B cell (primary cell): Measurements from ENCODE around the gene NRP1. TPM values are rescaled to one million over a fixed set of nuclear protein-coding genes. Genes with fewer than 3 reads are reported as not detected.

Experiments
- ATAC-seq: fragments of 200-7000 bp; cut with Tn5 transposase; one replicate; pipeline ENCODE4 v1.10.0; 2021; ENCODE audit warnings: low read depth, mild to moderate bottlenecking, moderate number of reproducible peaks, moderate library complexity
- CTCF ChIA-PET: fragments of 350-600 bp; sonication (Branson Sonifier 250); formaldehyde crosslinking; loops from one replicate; lab custom pipeline; 2021; ENCODE audit warnings: antibody characterized with exemption, inconsistent platforms; lab: Charles Lee
- POLR2A ChIA-PET: fragments of 350-600 bp; sonication (Branson Sonifier 250); formaldehyde crosslinking; loops from one replicate; lab custom pipeline; 2021; ENCODE audit warnings: antibody characterized with exemption; lab: Charles Lee
- DNase-seq: peaks from one replicate; pipeline ENCODE4 v3.0.0; 2013
- H2AFZ ChIP-seq: 2 replicates; pipeline ENCODE4 v1.6.1; 2012; ENCODE audit warnings: mild to moderate bottlenecking, low read depth, low read length; ENCODE audit not compliant: insufficient read depth, poor library complexity, severe bottlenecking
- H3K27ac ChIP-seq, 2 donors: 1 replicate in 1 of 2; 2 replicates in 1 of 2; pipeline ENCODE4 v1.5.1; 2012 to 2013; ENCODE audit warnings: low read length in 2 of 2, mild to moderate bottlenecking in 2 of 2, moderate library complexity in 1 of 2
- H3K27me3 ChIP-seq, 4 experiments: fragments of 200-600 bp in 1 of 4; sonication (generic) in 1 of 4; replicated peaks in 1 of 4; 1 replicate in 2 of 4; 2 replicates in 2 of 4; pipeline versions ENCODE4 v1.6.1 to v1.7.0; 2013 to 2016; ENCODE audit warnings: low read length in 3 of 4, mild to moderate bottlenecking in 2 of 4, mixed read lengths in 1 of 4, moderate library complexity in 1 of 4; ENCODE audit not compliant: insufficient read depth in 4 of 4, control insufficient read depth in 3 of 4; ENCODE audit errors: control extremely low read depth in 1 of 4
- H3K36me3 ChIP-seq, 2 experiments: replicated peaks in 1 of 2; 1 replicate in 1 of 2; 2 replicates in 1 of 2; pipeline versions ENCODE4 v1.6.1 to v1.7.1; 2013; ENCODE audit warnings: low read length in 1 of 2; ENCODE audit not compliant: insufficient read depth in 2 of 2, control insufficient read depth in 1 of 2; ENCODE audit errors: control extremely low read depth in 1 of 2, extremely low read depth in 1 of 2
- H3K4me1 ChIP-seq, 2 donors: fragments of 200-600 bp in 1 of 2; sonication (generic) in 1 of 2; 1 replicate in 1 of 2; 2 replicates in 1 of 2; pipeline versions ENCODE4 v1.5.1 to v1.6.1; 2013 to 2017; ENCODE audit warnings: low read length in 2 of 2; ENCODE audit not compliant: control insufficient read depth in 2 of 2, insufficient read depth in 2 of 2
- H3K4me2 ChIP-seq: replicated peaks from 2 replicates; pipeline ENCODE3; 2012; ENCODE audit warnings: mild to moderate bottlenecking, low read depth, low read length; ENCODE audit not compliant: poor library complexity, severe bottlenecking
- H3K4me3 ChIP-seq, 5 experiments: fragments of 200-600 bp in 1 of 5; sonication (generic) in 1 of 5; 1 replicate in 3 of 5; 2 replicates in 2 of 5; pipeline versions ENCODE4 v1.5.1 to v1.7.0; 2011 to 2016; ENCODE audit warnings: low read length in 4 of 5, mild to moderate bottlenecking in 4 of 5, low read depth in 2 of 5, control low read depth in 1 of 5, moderate library complexity in 1 of 5; ENCODE audit not compliant: insufficient read depth in 1 of 5; ENCODE audit errors: control extremely low read depth in 1 of 5, extremely low read depth in 1 of 5
- H3K79me2 ChIP-seq: fragments of 200-600 bp; sonication (generic); one replicate; pipeline ENCODE4 v1.6.0; 2016; ENCODE audit warnings: low read length; ENCODE audit not compliant: control insufficient read depth, insufficient read depth
- H3K9ac ChIP-seq: fragments of 200-600 bp; sonication (generic); 2 replicates; pipeline ENCODE4 v1.6.1; 2017; ENCODE audit warnings: mild to moderate bottlenecking, low read length, moderate library complexity
- H3K9me3 ChIP-seq, 3 donors: one replicate each; pipeline versions ENCODE4 v1.6.1 to v1.7.1; 2013; ENCODE audit warnings: low read length in 2 of 3; ENCODE audit not compliant: control insufficient read depth in 2 of 3, insufficient read depth in 1 of 3; ENCODE audit errors: control extremely low read depth in 1 of 3
- H4K20me1 ChIP-seq: 2 replicates; pipeline ENCODE4 v1.6.0; 2012; ENCODE audit warnings: mild to moderate bottlenecking, low read length; ENCODE audit not compliant: insufficient read depth, control insufficient read depth, poor library complexity, severe bottlenecking
- H3K27ac Mint-ChIP-seq: one replicate; pipeline ENCODE4 v1.8.0; 2021; ENCODE audit warnings: mixed read lengths
- H3K27me3 Mint-ChIP-seq: one replicate; pipeline ENCODE4 v1.8.0; 2021; ENCODE audit warnings: mixed read lengths
- H3K4me1 Mint-ChIP-seq: one replicate; pipeline ENCODE4 v1.8.0; 2021; ENCODE audit warnings: mixed read lengths
- H3K4me3 Mint-ChIP-seq: one replicate; pipeline ENCODE4 v1.8.0; 2021; ENCODE audit warnings: mixed read lengths
- H3K9me3 Mint-ChIP-seq: one replicate; pipeline ENCODE4 v1.8.0; 2022; ENCODE audit warnings: mixed read lengths; ENCODE audit not compliant: insufficient read depth
- CTCF ChIP-seq: fragments of 200-600 bp; IDR thresholded peaks from one replicate; pipeline ENCODE4 v1.8.0; 2022; ENCODE audit warnings: antibody characterized with exemption, mild to moderate bottlenecking
- EZH2 ChIP-seq: IDR thresholded peaks from 2 replicates; pipeline ENCODE4 v1.6.1; 2012; ENCODE audit warnings: borderline replicate concordance, low read depth, mild to moderate bottlenecking, moderate library complexity, low read length; ENCODE audit not compliant: insufficient read depth, poor library complexity, severe bottlenecking
- WGBS: methylation state at CpG from one replicate; pipeline ENCODE4 v1.1.5; 2013; ENCODE audit warnings: missing lambda C conversion rate; ENCODE audit not compliant: insufficient coverage; 5-methylcytosine and 5-hydroxymethylcytosine counted together
- intact Hi-C: fragments of 100-400 bp; cut with micrococcal nuclease; formaldehyde crosslinking; loops from one replicate; pipeline ENCODE4 v1.10.0; 2022
- polyA plus RNA-seq: library from polyadenylated mRNA; depleted of rRNA; stranded (reverse); fragments of >200 nt; gene quantifications from 2 replicates; pipeline ENCODE4 v1.2.3, GENCODE V29; 2012
- total RNA-seq, 2 donors: library from RNA; stranded (reverse); fragments of 120-200 nt in 1 of 2; gene quantifications; 1 replicate in 1 of 2; 2 replicates in 1 of 2; pipeline versions ENCODE4 v1.2.3 to v1.2.4, GENCODE V29; 2013 to 2022

Gene NRP1
- total and polyA plus RNA-seq, 2 donors (not counting 1 experiment from before 2014, with no cell fraction given): 0.34 TPM; not detected in 1

GRCh38 chr10:33254556-33255160, 79.8 kb downstream of the NRP1 start:
- intact Hi-C loops: no loop called here
- H3K27ac ChIP-seq: no peak overlapping the region
- H3K4me1 ChIP-seq: no peaks in the 10 kb centered on the region
- ATAC-seq (no peak), DNase-seq (no peak)
- peaks cover 2% of the 10 kb centered on the region for H3K9me3 Mint-ChIP-seq
- CTCF ChIA-PET: no interaction called here
- no peak overlapping the region for H2AFZ ChIP-seq
- no peak overlapping the region for H3K4me3 ChIP-seq
- no peak overlapping the region for H3K27ac Mint-ChIP-seq
- H3K9me3 ChIP-seq: peaks cover 0 to 15% (median 0%) of the 10 kb centered on the region in 3 donors
- WGBS: no CpG with 5 or more reads among the region's 3 CpGs
- no peak overlapping the region for H3K9ac ChIP-seq
- H3K4me1 Mint-ChIP-seq: no peaks in the 10 kb centered on the region
- no peaks in the 10 kb centered on the region for H4K20me1 ChIP-seq
- no peak overlapping the region for H3K4me2 ChIP-seq
- peaks cover 15% of the 10 kb centered on the region for H3K27me3 Mint-ChIP-seq
- TF ChIP-seq CTCF (no peak), EZH2 (no peak)
- POLR2A ChIA-PET: no interaction called here
- H3K79me2 ChIP-seq: no peaks in the 10 kb centered on the region
- H3K36me3 ChIP-seq: no peaks in the 10 kb centered on the region
- no peaks in the 10 kb centered on the region for H3K27me3 ChIP-seq
- H3K4me3 Mint-ChIP-seq: no peak overlapping the region

- H3K36me3 ChIP-seq: no peaks in the 10 kb centered on the region
- H3K9me3 ChIP-seq: peaks cover 0 to 15% (median 0%) of the 10 kb centered on the region in 3 donors
- DNase-seq: no peak
- WGBS: 90% methylated on average over 3 of the region's 4 CpGs
- H3K4me2 ChIP-seq: no peak overlapping the region
- no peaks in the 10 kb centered on the region for H3K79me2 ChIP-seq
- H2AFZ ChIP-seq: no peak overlapping the region
- ATAC-seq: no peak
- no peak overlapping the region for H3K4me3 ChIP-seq
- Mint-ChIP-seq H3K27me3 (peaks cover 15% of the 10 kb centered on the region), H3K27ac (no peak overlapping the region), H3K4me1 (no peaks in the 10 kb centered on the region), H3K9me3 (peaks cover 2% of the 10 kb centered on the region), H3K4me3 (no peak overlapping the region)
- peaks cover 0 to 2% of the 10 kb centered on the region in 2 donors for H3K4me1 ChIP-seq
- no peak overlapping the region for H3K27ac ChIP-seq
- H4K20me1 ChIP-seq: no peaks in the 10 kb centered on the region
- H3K9ac ChIP-seq: no peak overlapping the region
- H3K27me3 ChIP-seq: no peaks in the 10 kb centered on the region
- POLR2A ChIA-PET: no interaction called here
- intact Hi-C loops: no loop called here
- CTCF ChIA-PET: no interaction called here
- no peak for TF ChIP-seq EZH2
- no peak for TF ChIP-seq CTCF
These were observed 81.1 kb downstream of the NRP1 start for GRCh38 chr10:33253411-33253810.
